Vagina (tissue), 2 donors: ENCODE results near the gene OCSTAMP.

Experiments used
- POLR2A ChIP-seq, 2 donors: fragments of 450-650 bp; IDR thresholded peaks; one replicate each; pipeline ENCODE4 v1.6.1; 2017; ENCODE audit warnings: antibody characterized with exemption in 2 of 2, mild to moderate bottlenecking in 2 of 2, moderate library complexity in 2 of 2
- POLR2AphosphoS5 ChIP-seq, 2 donors: sonication (generic); formaldehyde crosslinking; IDR thresholded peaks; one replicate each; pipeline ENCODE4 v1.9.0; 2017; ENCODE audit warnings: antibody characterized with exemption in 2 of 2, mild to moderate bottlenecking in 2 of 2, low read depth in 1 of 2; ENCODE audit not compliant: insufficient read depth in 1 of 2
- TF ChIP-seq, protein P1 (sequence below), 3 experiments: fragments of 450-650 bp in 2 of 3; fragments of 200-600 bp in 1 of 3; sonication (generic) in 1 of 3; IDR thresholded peaks; one replicate each; pipeline ENCODE4 v1.5.1; 2017 to 2019; ENCODE audit warnings: antibody characterized with exemption in 3 of 3, mild to moderate bottlenecking in 2 of 3, moderate library complexity in 2 of 3

DNA sequence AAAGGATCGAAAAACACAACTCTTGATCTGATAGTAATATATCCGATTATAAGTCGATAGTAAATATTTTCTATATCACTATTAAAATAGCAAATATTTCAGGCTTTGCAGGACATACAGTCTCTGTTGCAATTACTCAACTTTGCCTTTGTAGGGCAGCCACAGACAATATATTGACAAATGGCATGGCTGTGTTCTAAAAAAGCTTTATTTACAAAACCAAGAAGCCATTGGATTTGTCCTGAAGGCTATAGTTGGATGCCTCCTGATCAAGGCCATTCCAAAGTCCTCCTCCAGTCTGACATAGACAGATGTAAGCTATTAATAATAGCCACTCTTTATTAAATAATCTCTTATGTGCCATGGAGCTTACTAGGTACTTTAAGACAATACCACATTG, 5.9 kb downstream of the OCSTAMP start:
- TF ChIP-seq, protein P1, sequence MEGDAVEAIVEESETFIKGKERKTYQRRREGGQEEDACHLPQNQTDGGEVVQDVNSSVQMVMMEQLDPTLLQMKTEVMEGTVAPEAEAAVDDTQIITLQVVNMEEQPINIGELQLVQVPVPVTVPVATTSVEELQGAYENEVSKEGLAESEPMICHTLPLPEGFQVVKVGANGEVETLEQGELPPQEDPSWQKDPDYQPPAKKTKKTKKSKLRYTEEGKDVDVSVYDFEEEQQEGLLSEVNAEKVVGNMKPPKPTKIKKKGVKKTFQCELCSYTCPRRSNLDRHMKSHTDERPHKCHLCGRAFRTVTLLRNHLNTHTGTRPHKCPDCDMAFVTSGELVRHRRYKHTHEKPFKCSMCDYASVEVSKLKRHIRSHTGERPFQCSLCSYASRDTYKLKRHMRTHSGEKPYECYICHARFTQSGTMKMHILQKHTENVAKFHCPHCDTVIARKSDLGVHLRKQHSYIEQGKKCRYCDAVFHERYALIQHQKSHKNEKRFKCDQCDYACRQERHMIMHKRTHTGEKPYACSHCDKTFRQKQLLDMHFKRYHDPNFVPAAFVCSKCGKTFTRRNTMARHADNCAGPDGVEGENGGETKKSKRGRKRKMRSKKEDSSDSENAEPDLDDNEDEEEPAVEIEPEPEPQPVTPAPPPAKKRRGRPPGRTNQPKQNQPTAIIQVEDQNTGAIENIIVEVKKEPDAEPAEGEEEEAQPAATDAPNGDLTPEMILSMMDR (IDR thresholded peaks at IDR 0.05), result no peak
- no peak for TF ChIP-seq POLR2AphosphoS5 (IDR thresholded peaks at IDR 0.05; ENCODE audit: insufficient read depth in 1 of 2, low read depth in 1 of 2)
- TF ChIP-seq POLR2A (IDR thresholded peaks at IDR 0.05), result no peak
